Mesothelial cell of epicardium (in vitro differentiated cells): ENCODE measurements around the gene SLC23A1. TPM values are rescaled to one million over a fixed set of nuclear protein-coding genes. Genes with fewer than 3 reads are reported as not detected.

Experiments
- DNase-seq, 2 experiments: peaks; one replicate each; pipeline ENCODE4 v3.0.0; 2021; ENCODE audit warnings: low spot score in 2 of 2; ENCODE audit not compliant: unreplicated experiment in 2 of 2
- H3K27ac Mint-ChIP-seq: 2 replicates; pipeline ENCODE4 v1.8.0; 2021; ENCODE audit warnings: mixed read lengths
- H3K27me3 Mint-ChIP-seq: 2 replicates; pipeline ENCODE4 v1.8.0; 2021; ENCODE audit warnings: low read depth, mixed read lengths
- H3K36me3 Mint-ChIP-seq: 2 replicates; pipeline ENCODE4 v1.8.0; 2021; ENCODE audit warnings: mixed read lengths
- H3K4me1 Mint-ChIP-seq: 2 replicates; pipeline ENCODE4 v1.8.0; 2021; ENCODE audit warnings: mixed read lengths
- H3K4me3 Mint-ChIP-seq: 2 replicates; pipeline ENCODE4 v1.8.0; 2021; ENCODE audit warnings: mild to moderate bottlenecking, moderate library complexity, mixed read lengths
- H3K9me3 Mint-ChIP-seq: 2 replicates; pipeline ENCODE4 v1.8.0; 2021; ENCODE audit warnings: mixed read lengths
- total RNA-seq: library from RNA; stranded (reverse); gene quantifications from 3 replicates; pipeline ENCODE4 v1.2.1, GENCODE V29; 2021
- TF ChIP-seq, protein P1 (sequence below): fragments of 200-600 bp; sonication (generic); IDR thresholded peaks from one replicate; pipeline ENCODE4 v1.5.0; 2021; ENCODE audit warnings: antibody characterized with exemption; ENCODE audit not compliant: unreplicated experiment

The SLC23A1 gene
- total RNA-seq, 1 donor from 2014 or later = not detected

DNA sequence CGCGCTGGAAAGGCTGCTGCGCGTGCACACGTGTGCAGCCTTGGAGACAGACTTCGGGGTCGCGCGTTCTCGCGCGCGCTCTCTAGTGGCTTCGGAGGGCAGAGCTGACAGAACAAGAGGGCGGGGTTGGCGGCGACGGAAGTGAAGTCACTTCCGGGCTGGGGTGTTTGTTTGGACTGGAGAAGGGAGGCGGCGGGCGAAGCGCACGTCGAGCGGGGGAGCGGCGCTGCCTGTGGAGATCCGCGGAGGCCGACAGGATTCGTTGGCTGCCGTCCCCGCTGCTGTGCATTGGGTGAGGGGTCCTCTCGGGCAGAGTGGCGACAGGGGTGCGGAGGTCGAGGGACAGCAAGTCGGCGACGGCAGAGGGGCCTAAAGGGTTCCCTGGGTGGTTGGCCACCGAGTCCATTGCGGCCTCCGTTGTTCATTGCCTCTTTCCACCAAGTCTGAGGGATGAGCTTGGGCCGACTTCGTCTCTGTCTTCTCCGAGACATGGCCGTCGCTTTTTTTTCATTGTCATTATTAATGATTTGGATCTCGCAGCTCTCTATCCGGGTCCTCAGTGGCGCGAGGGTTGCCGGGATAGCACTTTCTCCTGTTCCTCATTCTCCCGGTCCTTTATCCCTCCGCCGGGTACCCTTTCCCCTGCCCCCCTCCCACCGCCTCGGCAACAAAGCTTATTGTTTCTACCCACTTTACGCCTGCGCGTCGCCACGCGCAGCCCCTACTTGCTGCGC, 41.2 kb downstream of the SLC23A1 start, which contains the start of gene PAIP2:
TSS of gene PAIP2 (plus strand) at position 166 of the 734 bp plus-strand sequence. CDS start 21,931 bp downstream, outside the sequence.
- peak; percentile 97 to 98 for DNase-seq
- Mint-ChIP-seq H3K27ac (peak within 1 kb of the TSS; percentile 99), H3K27me3 (no peaks in the 10 kb centered on the region), H3K4me1 (peaks cover 30% of the 10 kb centered on the region), H3K9me3 (no peaks in the 10 kb centered on the region), H3K36me3 (peaks cover 15% of the 10 kb centered on the region), H3K4me3 (peak within 1 kb of the TSS; percentile 96)
- TF ChIP-seq, protein P1, sequence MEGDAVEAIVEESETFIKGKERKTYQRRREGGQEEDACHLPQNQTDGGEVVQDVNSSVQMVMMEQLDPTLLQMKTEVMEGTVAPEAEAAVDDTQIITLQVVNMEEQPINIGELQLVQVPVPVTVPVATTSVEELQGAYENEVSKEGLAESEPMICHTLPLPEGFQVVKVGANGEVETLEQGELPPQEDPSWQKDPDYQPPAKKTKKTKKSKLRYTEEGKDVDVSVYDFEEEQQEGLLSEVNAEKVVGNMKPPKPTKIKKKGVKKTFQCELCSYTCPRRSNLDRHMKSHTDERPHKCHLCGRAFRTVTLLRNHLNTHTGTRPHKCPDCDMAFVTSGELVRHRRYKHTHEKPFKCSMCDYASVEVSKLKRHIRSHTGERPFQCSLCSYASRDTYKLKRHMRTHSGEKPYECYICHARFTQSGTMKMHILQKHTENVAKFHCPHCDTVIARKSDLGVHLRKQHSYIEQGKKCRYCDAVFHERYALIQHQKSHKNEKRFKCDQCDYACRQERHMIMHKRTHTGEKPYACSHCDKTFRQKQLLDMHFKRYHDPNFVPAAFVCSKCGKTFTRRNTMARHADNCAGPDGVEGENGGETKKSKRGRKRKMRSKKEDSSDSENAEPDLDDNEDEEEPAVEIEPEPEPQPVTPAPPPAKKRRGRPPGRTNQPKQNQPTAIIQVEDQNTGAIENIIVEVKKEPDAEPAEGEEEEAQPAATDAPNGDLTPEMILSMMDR = peak; percentile 53

DNA sequence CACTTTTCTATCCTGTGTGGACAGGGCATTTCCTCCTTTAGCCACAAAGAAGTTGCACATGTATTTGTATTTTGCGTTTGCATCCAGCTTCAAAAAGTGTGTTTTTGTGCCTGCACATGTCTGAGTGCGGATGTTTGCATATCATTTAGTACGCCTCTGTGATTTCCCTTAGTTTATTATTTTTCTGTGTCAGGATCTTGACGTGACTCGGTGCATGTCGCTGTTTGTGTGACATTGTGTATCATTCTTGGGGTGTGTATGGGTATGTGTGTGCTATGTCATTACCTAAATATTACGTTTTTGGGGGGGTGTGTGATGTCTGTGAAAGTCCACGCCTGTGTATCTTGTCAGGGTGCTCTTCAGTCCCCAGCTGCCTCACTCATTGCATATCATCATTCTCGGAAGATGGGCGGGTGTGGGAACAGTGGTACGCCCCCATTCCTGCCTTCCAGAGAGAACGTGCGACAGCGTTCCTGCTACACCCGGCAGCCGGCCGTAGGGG, 41.9 kb downstream of the SLC23A1 start:
- DNase-seq = no peak
- peak overlapping the region; percentile 96 for H3K4me3 Mint-ChIP-seq
- H3K36me3 Mint-ChIP-seq = peaks cover 13% of the 10 kb centered on the region
- peak overlapping the region; percentile 99 for H3K27ac Mint-ChIP-seq
- no peaks in the 10 kb centered on the region for H3K27me3 Mint-ChIP-seq
- H3K9me3 Mint-ChIP-seq = no peaks in the 10 kb centered on the region
- H3K4me1 Mint-ChIP-seq = peaks cover 30% of the 10 kb centered on the region
- TF ChIP-seq, protein P1 = no peak

DNA sequence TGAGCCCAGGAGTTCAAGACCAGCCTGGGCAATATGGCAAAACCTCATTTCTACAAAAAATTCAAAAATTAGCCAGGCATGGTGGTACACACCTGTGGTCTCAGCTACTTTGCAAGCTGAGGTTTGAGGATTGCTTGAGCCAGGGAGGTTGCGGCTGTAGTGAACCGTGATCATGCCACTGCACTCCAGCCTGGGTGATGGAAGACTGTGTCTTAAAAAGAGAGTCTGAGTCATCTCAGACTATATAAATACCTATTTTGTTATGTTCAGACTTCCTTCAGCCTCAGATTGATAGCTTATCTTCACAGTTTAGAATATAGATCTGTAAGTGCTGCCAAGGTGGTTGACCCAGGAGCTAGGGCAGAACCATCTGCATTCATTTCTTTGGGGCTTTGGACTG, 43.0 kb downstream of the SLC23A1 start:
- TF ChIP-seq, protein P1 = no peak
- Mint-ChIP-seq H3K4me1 (peaks cover 30% of the 10 kb centered on the region), H3K9me3 (no peaks in the 10 kb centered on the region), H3K27me3 (no peaks in the 10 kb centered on the region), H3K36me3 (peaks cover 9% of the 10 kb centered on the region), H3K4me3 (no peak overlapping the region), H3K27ac (no peak overlapping the region)
- DNase-seq = no peak

DNA sequence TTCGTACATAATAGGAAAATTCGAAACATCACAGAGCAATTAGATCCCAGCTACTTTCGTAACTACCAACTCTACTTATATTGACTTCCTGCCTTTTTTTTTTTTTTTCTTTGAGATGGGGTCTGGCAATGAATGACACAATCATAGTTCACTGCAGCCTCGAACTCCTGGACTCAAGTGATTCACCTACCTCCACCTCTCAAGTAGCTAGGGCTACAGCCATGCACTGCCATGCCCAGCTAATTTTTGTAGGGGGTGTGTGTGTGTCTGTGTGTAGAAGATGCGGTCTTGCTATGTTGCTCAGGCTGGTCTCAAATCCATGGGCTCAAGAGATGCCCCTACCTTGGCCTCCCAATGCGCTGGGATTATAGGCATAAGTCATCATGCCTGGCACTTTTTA, 47.3 kb downstream of the SLC23A1 start:
- no peaks in the 10 kb centered on the region for H3K9me3 Mint-ChIP-seq
- TF ChIP-seq, protein P1 = no peak
- H3K36me3 Mint-ChIP-seq = peaks cover 4% of the 10 kb centered on the region
- DNase-seq = no peak
- no peak overlapping the region for H3K4me3 Mint-ChIP-seq
- no peaks in the 10 kb centered on the region for H3K27me3 Mint-ChIP-seq
- peak overlapping the region; percentile 21 for H3K27ac Mint-ChIP-seq
- H3K4me1 Mint-ChIP-seq = no peaks in the 10 kb centered on the region

Other genes starting within 250 kb of the SLC23A1 start
- 46.2 to 55.4 TPM (median 51.2 TPM) in 3 replicates for gene SIL1, start 184.9 kb downstream of the SLC23A1 start, total RNA-seq
- gene MATR3, start 89.6 kb downstream of the SLC23A1 start, total RNA-seq = 267 to 318 TPM (median 280 TPM) in 3 replicates
- gene PAIP2, start 41.4 kb downstream of the SLC23A1 start, total RNA-seq = 86.6 to 93.4 TPM (median 88.2 TPM) in 3 replicates
- 0.20 TPM in 1 of 3 replicates, not detected in the others for gene MZB1, start 6.6 kb upstream of the SLC23A1 start, total RNA-seq
- 1.4 to 1.6 TPM (median 1.5 TPM) in 3 replicates for gene PROB1, start 11.8 kb upstream of the SLC23A1 start, total RNA-seq
- gene SPATA24, start 20.8 kb upstream of the SLC23A1 start, total RNA-seq = 4.8 to 6.5 TPM (median 6.1 TPM) in 3 replicates
- 24.9 to 28.9 TPM (median 25.2 TPM) in 3 replicates for gene DNAJC18, start 56.2 kb upstream of the SLC23A1 start, total RNA-seq
- 0.29 TPM in 1 of 3 replicates, not detected in the others for gene ECSCR, start 79.4 kb upstream of the SLC23A1 start, total RNA-seq
- gene SMIM33, start 87.7 kb upstream of the SLC23A1 start, total RNA-seq = not detected in 3 replicates
- 26.8 to 30.3 TPM (median 27.0 TPM) in 3 replicates for gene STING1, start 99.5 kb upstream of the SLC23A1 start, total RNA-seq
- gene UBE2D2, start 178.0 kb upstream of the SLC23A1 start, total RNA-seq = 119 to 125 TPM (median 123 TPM) in 3 replicates